ENCODE results near the gene STX8.

DNA sequence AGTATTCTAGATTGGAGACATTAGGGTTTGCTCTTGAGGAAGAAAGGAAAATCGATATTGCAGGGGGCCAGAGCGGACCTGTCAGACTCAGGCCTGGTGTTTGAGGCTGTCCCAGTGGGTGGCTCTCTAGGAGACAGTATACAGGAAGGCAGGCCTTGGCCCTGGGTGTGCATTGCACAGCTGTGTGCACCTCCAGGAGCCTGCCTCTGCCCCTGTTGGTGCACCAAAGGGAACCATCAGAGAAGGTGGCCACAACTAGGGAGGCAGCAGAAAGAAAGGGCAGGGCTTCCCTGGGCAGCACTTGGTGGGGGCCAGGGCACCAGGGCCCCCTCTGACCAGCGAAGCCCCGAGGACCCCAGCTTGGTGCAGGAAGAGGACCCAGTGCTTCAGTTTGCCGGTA lies 366.3 kb downstream of the STX8 start:
- TF ChIP-seq KLF16 (tag by site-specific recombination; IDR thresholded peaks at IDR 0.05) (no peak), ZNF324 (tag by site-specific recombination; IDR thresholded peaks at IDR 0.05) (no peak), ZNF335 (tag by site-specific recombination; conservative IDR thresholded peaks at IDR 0.05) (no peak), ZNF747 (tag by site-specific recombination; IDR thresholded peaks at IDR 0.05) (no peak), ZBTB48 (tag by site-specific recombination; IDR thresholded peaks at IDR 0.05) (no peak)

Measured in HEK293 (cell line).